Activated T-cell treated with anti-CD3 and anti-CD28 coated beads for 48 hours (primary cell): ENCODE data around the gene CTBP2.
"Not testable (repeated sequence)": the region's sequence is repeated elsewhere in the genome, so short reads cannot be mapped to it uniquely, and the experiment has no call there.

Source experiments
- DNase-seq: peaks from one replicate; pipeline ENCODE4 v3.0.0-alpha.2; 2020; ENCODE audit warnings: low read depth

The CTBP2 gene

DNA sequence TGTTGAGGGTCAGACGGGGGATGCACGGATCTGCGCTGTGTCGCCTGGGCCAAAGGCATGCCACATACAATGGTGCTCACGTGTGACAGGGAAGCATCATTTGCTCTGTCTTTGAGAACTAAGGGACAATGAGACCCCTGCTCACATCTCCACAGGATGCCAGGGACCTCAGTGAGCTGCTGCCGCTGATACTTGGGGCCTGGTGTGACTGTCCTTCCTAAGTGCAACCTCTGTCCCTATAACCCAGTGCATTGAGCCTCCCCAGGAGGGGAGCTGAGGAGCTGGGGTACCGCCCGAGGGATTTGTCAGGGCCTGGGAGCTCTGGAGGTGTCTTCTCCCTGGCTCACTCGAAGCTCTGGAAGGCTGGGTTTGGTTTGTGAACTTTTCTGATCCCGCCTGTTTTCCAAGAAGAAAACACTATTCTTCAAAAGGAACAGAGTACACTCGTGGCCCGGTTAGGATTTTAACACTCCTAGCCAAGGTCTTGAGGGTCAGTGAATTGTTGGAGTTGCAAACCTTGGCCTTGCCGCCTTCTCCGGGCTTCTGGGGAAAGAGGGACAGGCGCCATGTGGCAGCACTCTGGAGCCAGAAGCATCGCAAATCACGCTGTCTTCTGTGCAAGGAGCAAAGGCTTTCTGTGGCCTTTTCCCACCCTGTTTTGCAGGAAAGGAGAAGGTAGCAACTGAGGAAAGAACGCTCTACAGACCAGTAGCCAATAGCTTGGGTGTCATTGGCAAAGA lies 26.2 kb upstream of the CTBP2 start:
- DNase-seq: no peak

GRCh38 chr10:125179107-125179506 lies 18.7 kb upstream of the CTBP2 start:
- DNase-seq: not testable (repeated sequence)

DNA sequence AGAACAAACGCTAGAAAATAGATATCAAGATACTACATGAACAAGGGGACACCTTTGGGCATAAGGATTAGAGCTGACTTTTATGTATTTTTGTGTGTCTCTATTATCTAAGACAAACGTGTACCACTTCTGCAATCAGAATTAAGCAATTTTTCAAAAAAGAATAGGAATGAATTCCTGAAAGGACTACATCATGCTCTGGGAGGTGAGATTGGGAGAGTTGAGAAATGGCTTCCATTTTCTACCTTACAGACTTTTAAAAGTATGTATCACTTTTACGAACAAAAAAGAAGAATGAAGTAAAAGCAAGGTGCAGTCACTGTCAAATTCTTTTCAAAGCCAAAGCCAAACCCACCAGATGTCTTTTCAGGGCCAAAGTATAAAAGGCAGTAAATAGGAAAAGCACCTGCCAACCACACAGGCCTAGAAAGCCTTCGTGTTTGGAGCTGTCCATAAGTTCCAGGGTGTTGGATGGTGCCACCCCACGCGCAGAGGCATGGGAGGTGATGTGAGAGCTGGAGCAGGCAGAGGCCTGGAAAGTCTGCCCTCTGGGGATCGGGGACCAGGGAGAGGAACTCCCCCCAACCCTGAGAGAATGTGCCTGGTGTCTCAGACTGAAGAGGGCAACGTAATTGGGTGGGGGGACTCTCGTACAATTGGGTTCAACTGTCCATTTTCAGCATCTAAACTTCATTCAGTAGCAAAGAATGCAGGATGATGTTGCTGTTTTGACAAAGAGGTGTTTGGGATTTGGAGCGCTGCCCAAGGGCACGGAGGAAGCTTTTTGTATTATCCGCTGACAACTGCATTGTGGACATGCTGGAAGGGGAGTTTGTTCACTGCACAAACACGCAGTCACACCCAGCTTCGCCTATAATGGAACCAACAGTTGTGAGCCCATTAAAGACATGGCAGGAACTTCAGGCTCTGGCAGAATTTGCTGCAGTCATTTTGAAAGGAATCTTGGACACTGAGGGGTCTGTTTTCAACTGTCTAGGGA lies 17.6 kb upstream of the CTBP2 start:
- no peak for DNase-seq

- DNase-seq: no peak
Measured at GRCh38 chr10:125175807-125176206, 15.4 kb upstream of the CTBP2 start.

GRCh38 chr10:125174360-125174759 lies 14.0 kb upstream of the CTBP2 start:
- DNase-seq: no peak

GRCh38 chr10:125172694-125173093 lies 12.3 kb upstream of the CTBP2 start:
- DNase-seq: no peak

GRCh38 chr10:125171402-125172306 lies 11.3 kb upstream of the CTBP2 start:
- no peak for DNase-seq

DNA sequence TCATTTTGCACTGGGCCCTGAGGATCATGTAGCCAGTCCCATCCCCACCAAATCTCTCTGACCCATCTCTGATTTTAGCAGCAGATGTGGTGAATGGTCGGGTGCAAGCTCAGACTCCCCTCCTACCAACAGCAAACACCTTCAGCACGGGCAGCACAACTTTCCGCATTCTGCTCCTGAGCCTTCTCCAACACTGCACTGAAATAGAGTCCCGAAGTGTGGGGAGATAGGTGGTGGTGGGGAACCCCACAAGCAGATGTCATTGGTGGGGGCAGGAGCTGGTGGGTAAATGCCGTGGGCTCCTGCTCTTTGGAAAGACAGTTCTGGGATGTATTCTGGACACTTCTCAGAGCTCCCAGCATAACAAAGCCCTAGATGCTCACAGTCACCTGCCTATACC lies 9.6 kb upstream of the CTBP2 start:
- DNase-seq: no peak

DNA sequence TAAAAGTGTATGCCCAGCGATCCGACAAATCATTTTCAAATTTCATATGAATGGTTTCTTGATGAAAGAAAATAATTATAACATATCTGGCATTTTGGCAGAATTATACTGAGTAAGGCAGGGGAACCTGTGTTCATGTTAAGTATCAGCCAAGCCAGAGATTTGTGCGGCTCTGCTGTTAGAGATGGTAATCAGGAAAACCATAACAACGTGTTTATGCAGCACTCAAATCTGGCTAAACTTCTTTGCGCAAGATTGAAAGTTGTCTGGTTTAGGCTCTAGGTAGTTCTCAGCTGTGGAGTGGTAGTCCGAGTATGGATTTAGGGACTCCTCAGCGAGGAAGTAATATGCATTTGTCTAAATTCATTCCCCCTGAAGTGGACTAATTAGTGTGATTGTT lies 8.9 kb upstream of the CTBP2 start:
- no peak for DNase-seq

- DNase-seq: no peak
Measured at GRCh38 chr10:125166658-125167057, 6.3 kb upstream of the CTBP2 start.

GRCh38 chr10:125165584-125166573 lies 5.5 kb upstream of the CTBP2 start:
- no peak for DNase-seq

GRCh38 chr10:125164421-125164820 lies 4.1 kb upstream of the CTBP2 start:
- no peak for DNase-seq

GRCh38 chr10:125163803-125164202 lies 3.4 kb upstream of the CTBP2 start:
- no peak for DNase-seq

DNA sequence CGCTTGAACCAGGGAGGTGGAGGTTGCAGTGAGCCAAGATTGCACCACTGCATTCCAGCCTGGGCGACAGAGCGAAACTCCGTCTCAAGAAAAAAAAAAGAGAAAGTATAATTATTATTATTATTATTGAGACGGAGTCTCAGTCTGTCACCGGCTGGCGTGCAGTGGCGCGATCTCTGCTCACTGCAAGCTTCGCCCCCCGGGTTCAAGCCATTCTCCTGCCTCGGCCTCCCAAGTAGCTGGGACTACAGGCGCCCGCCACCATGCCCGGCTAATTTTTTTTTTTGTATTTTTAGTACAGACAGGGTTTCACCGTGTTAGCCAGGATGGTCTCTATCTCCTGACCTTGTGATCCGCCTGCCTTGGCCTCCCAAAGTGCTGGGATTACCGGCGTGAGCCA lies 2.9 kb upstream of the CTBP2 start:
- DNase-seq: not testable (repeated sequence)

DNA sequence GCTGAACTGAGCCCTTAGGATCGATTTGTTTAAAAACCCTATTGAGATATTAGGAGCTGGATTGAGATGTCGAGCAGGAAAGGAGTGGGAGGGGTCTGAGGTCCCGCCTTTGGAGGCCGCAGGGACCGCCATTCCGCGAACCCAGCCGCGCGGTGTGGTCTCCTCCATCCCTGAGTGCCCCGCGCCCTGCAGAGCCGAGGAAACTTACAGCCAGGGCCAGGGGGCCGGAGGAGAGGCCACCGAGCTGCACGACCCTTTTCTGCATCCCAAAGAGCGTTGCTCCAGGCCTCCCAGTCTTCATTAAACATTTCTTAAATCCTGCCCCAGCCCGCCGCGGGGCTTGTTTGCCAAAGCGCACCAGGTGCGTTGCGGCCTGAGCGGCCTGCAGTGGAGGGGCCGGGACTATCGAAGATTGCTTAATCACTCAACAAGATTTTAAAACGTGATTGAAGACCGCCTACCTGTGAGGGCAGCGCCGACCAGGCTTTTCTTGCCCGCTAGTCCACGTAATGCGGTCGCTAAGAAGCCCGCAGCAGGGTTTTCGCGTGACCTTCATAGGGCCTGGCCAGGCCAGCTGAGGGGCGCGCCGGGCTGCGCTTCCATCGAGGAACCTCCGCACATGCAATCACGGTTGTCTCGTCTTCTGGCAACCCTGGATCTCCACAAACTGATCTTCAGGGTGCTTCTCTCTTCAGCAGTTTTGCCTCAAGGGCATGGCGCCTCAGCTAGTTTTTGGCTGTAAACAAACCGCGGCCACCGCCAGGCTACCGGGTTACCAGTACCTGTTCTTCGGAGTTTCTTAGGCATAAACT lies 2.0 kb upstream of the CTBP2 start:
- DNase-seq: no peak

DNA sequence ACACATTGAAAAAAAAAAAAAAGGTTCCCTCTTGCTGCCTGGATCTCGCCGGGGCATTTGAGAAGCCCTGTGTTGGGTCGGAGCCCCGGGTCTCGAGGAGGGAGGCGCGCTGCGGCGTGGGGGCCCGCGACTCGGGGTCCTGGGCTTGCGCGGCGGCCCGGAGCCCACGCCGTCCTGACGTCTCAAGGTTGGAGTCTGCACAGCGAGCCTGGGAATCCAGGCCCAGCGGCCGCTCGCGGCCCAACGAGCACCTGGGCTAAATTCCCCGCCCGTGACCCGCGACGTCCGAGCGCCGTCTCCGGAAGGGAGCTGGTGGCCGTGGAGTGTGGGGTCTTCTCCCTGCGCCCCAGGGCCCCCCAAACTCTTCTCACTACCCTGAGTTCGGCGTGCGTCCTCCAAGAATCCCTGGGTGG lies 1.4 kb upstream of the CTBP2 start:
- no peak for DNase-seq

GRCh38 chr10:125160856-125161706 lies 718 bp upstream of the CTBP2 start:
- DNase-seq: peak; percentile 22

DNA sequence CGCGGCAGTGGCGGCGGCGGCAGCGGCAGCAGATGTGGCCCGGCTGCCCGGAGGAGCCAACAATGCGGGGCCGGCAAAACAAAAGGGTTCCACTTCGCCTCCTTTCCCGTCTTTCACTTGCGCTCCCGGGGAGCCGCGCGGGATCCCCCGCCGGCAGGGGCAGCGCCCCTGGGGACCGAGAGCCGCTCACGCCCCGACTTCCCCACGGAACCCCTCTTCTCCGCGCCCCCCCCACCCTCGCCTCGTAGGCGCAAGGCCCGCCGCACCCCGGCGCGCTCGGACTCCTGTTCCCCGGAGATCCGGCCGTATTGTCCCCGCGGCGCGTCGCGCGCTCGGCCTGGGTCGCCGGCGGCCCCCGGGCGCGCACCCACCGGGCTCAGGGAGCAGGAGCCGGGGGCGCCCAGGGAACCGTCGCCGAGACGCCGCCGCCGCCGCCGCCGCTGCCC lies 854 bp downstream of the CTBP2 start:
- DNase-seq: no peak
